Measurements from ENCODE around the gene SPNS2. TPM values are rescaled to one million over a fixed set of nuclear protein-coding genes. Genes with fewer than 3 reads are reported as not detected.

Gene SPNS2
- total RNA-seq, 1 experiment from 2014 or later: not detected

DNA sequence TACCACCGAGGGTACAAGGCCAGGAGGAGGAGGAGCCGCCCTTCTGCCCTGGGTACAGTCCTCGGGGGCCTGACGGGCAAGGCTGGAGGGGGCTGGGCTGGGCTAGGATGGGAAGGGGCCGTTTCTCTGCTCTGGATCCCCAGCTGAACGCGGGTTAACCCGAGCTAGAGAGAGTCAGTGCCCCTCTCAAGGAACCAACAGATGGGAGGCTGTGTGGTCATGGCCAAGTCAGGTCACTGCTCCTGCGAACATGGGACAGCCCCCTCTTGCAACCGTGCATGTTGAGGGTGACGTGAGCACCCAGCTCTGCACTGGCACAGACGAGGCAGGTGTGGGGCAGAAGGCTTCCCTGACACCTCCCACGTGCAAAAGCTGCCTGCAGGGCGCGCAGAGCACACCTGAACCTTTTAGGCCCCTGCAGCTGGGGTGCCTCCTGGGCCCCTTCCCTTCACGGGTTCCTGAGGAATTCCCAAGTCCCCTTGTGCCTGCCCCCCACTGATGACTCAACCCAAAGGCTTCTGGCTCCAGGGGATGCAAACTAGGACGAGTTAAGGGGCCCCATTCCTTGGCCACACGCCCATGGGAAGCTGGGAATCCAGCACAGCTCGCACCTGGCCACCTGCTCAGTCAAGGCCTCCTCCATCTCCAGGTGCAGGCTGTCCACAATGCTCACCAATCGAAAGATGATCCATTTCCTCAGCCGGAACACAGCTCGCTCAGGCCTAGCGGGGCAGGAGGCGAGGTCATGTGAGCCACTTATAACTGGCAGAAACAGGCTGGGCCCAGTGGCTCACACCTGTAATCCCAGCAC lies 50.2 kb downstream of the SPNS2 start:
- DNase-seq (ENCODE audit: unreplicated experiment): no peak
- no peak overlapping the region for H3K4me3 Mint-ChIP-seq (ENCODE audit: unreplicated experiment)
- H3K9me3 Mint-ChIP-seq (ENCODE audit: unreplicated experiment): no peaks in the 10 kb centered on the region
- peaks cover 78% of the 10 kb centered on the region for H3K36me3 Mint-ChIP-seq (ENCODE audit: insufficient read depth, unreplicated experiment)
- H3K4me1 Mint-ChIP-seq (ENCODE audit: insufficient read depth, unreplicated experiment): no peaks in the 10 kb centered on the region
- H3K27me3 Mint-ChIP-seq (ENCODE audit: insufficient read depth, unreplicated experiment): no peaks in the 10 kb centered on the region
- CTCF ChIA-PET: interaction anchor here (0.7 kb wide), 1 partner anchor 97 kb away, joined by 3 read pairs; no protein-coding TSS in a partner anchor
- POLR2A ChIA-PET: no interaction called here
- intact Hi-C loops (cut with micrococcal nuclease): no loop called here
- no peak overlapping the region for H3K27ac Mint-ChIP-seq (ENCODE audit: low read depth, unreplicated experiment)
- TF ChIP-seq, protein P1, sequence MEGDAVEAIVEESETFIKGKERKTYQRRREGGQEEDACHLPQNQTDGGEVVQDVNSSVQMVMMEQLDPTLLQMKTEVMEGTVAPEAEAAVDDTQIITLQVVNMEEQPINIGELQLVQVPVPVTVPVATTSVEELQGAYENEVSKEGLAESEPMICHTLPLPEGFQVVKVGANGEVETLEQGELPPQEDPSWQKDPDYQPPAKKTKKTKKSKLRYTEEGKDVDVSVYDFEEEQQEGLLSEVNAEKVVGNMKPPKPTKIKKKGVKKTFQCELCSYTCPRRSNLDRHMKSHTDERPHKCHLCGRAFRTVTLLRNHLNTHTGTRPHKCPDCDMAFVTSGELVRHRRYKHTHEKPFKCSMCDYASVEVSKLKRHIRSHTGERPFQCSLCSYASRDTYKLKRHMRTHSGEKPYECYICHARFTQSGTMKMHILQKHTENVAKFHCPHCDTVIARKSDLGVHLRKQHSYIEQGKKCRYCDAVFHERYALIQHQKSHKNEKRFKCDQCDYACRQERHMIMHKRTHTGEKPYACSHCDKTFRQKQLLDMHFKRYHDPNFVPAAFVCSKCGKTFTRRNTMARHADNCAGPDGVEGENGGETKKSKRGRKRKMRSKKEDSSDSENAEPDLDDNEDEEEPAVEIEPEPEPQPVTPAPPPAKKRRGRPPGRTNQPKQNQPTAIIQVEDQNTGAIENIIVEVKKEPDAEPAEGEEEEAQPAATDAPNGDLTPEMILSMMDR (IDR thresholded peaks at IDR 0.05; ENCODE audit: unreplicated experiment): no peak
- no TSS peak for BruUV-seq (replicated peaks)

DNA sequence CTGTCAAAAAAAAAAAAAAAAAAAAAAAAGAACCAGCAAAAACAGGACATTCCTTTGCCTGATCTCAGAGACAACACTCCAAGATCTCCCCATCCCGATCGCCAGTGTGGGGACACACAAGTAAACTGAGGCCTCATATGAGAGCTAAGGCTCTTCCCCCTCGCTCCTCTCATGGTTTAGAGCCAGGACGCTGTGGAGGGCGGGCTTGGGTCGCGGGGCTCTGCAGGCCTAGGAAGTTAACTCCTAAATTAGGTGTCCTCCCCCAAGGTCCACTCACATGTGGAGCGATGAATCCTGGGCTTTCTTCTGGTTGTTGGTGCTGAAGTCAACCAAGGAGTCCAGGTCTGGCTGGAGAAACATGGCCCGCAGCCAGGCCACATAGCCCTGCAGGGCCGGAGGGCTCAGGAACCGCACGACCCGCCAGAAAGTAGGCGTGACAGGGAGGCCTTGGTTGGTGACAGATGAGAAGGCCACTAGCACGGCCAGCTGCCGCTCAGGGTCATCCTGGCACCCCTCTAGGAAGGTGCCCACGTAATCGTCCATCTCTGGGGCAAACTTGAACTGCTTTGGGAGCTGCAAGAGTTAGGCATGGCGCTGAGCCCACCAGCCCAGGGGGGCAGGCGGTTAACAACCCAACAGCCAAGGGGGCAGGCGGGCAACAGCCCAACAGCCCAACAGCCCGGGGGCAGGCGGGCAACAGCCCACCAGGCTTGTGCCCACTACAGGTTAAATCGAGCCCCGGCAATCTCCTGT lies 51.3 kb downstream of the SPNS2 start:
- Mint-ChIP-seq H3K4me3 (ENCODE audit: unreplicated experiment) (no peak overlapping the region), H3K27ac (ENCODE audit: low read depth, unreplicated experiment) (no peak overlapping the region), H3K36me3 (ENCODE audit: insufficient read depth, unreplicated experiment) (peaks cover 87% of the 10 kb centered on the region), H3K9me3 (ENCODE audit: unreplicated experiment) (no peaks in the 10 kb centered on the region), H3K27me3 (ENCODE audit: insufficient read depth, unreplicated experiment) (no peaks in the 10 kb centered on the region), H3K4me1 (ENCODE audit: insufficient read depth, unreplicated experiment) (no peaks in the 10 kb centered on the region)
- intact Hi-C loops (cut with micrococcal nuclease): no loop called here
- no peak for DNase-seq (ENCODE audit: unreplicated experiment)
- ChIA-PET POLR2A (interaction anchor here (0.5 kb wide), 1 partner anchor 133 kb away, joined by 3 read pairs; no protein-coding TSS in a partner anchor), CTCF (interaction anchor here (0.6 to 0.7 kb wide), 2 partner anchors 16 to 98 kb away, joined by 3 read pairs; no protein-coding TSS in a partner anchor)
- BruUV-seq (replicated peaks): no TSS peak
- TF ChIP-seq, protein P1 (IDR thresholded peaks at IDR 0.05; ENCODE audit: unreplicated experiment): no peak

DNA sequence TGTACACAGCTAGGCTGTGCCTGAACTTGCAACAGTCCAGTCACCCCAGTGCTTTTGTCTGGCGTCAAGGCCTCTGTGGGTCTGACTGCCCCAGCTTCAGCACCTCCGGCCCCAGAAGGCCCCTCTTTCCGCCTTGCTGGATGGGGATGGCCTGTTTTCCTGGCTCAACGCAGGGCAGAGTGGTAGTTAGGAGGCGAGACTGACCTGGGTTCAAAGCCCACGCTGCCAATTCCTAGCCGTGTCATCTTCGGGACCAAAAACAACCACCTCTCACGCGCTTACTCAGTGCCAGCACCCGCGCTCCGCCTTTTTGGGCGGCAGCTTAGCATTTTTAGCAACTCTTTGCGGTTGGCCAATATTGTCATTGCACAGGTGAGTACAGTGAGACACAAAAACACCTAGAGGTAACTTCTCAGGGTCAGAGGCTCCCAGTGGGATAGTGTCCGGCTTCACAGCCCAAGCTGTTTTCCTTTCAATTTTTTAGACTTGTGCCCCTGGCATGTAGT lies 51.9 kb downstream of the SPNS2 start:
- no peaks in the 10 kb centered on the region for H3K9me3 Mint-ChIP-seq (ENCODE audit: unreplicated experiment)
- POLR2A ChIA-PET: no interaction called here
- CTCF ChIA-PET: interaction anchor here (1.2 to 1.6 kb wide), 2 partner anchors 17 to 130 kb away, joined by 3 to 4 read pairs; no protein-coding TSS in a partner anchor
- peaks cover 84% of the 10 kb centered on the region for H3K36me3 Mint-ChIP-seq (ENCODE audit: insufficient read depth, unreplicated experiment)
- H3K27ac Mint-ChIP-seq (ENCODE audit: low read depth, unreplicated experiment): no peak overlapping the region
- H3K4me1 Mint-ChIP-seq (ENCODE audit: insufficient read depth, unreplicated experiment): peaks cover under 1% of the 10 kb centered on the region
- H3K27me3 Mint-ChIP-seq (ENCODE audit: insufficient read depth, unreplicated experiment): no peaks in the 10 kb centered on the region
- BruUV-seq (replicated peaks): no TSS peak
- DNase-seq (ENCODE audit: unreplicated experiment): no peak
- TF ChIP-seq, protein P1 (IDR thresholded peaks at IDR 0.05; ENCODE audit: unreplicated experiment): no peak
- intact Hi-C loops (cut with micrococcal nuclease): no loop called here
- H3K4me3 Mint-ChIP-seq (ENCODE audit: unreplicated experiment): no peak overlapping the region

DNA sequence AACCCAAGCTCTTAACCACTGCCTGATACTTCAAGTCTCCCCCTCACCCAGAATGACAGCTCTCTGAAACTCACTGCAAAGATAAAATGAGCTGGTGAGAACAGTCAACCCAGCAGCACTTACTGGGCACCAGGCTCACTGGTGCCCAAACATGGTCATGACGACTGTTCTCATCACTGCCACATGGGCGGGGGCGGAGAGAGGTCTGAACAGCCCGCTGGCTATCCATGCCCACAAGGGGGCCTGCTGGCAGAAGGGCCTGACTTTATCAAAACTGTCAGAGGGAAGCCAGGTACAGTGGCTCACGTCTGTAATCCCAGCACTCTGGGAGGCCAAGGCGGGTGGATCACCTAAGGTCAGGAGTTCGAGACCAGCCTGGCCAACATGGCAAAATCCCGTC lies 52.5 kb downstream of the SPNS2 start:
- no peaks in the 10 kb centered on the region for H3K27me3 Mint-ChIP-seq (ENCODE audit: insufficient read depth, unreplicated experiment)

More for the DNA sequence above, 52.5 kb downstream of the SPNS2 start:
- intact Hi-C loops (cut with micrococcal nuclease): no loop called here
- H3K9me3 Mint-ChIP-seq (ENCODE audit: unreplicated experiment): no peaks in the 10 kb centered on the region
- H3K4me1 Mint-ChIP-seq (ENCODE audit: insufficient read depth, unreplicated experiment): peaks cover 6% of the 10 kb centered on the region
- H3K4me3 Mint-ChIP-seq (ENCODE audit: unreplicated experiment): no peak overlapping the region
- BruUV-seq (replicated peaks): no TSS peak
- no peak for DNase-seq (ENCODE audit: unreplicated experiment)
- H3K27ac Mint-ChIP-seq (ENCODE audit: low read depth, unreplicated experiment): no peak overlapping the region
- TF ChIP-seq, protein P1 (IDR thresholded peaks at IDR 0.05; ENCODE audit: unreplicated experiment): no peak
- H3K36me3 Mint-ChIP-seq (ENCODE audit: insufficient read depth, unreplicated experiment): peaks cover 79% of the 10 kb centered on the region
- ChIA-PET CTCF (interaction anchor here (1.2 to 1.6 kb wide), 3 partner anchors 13 to 131 kb away, joined by 3 to 4 read pairs (median 4); no protein-coding TSS in a partner anchor), POLR2A (no interaction called here)
